HEK293 (cell line): ENCODE measurements around the gene OPA1.

Experiments
- AEBP2 ChIP-seq: fragments of 450-650 bp; formaldehyde crosslinking; IDR thresholded peaks from 2 replicates; pipeline ENCODE4 v1.5.1; 2016; ENCODE audit warnings: missing biosample characterization, missing genetic modification characterization, borderline replicate concordance
- KLF9 ChIP-seq: fragments of 450-650 bp; formaldehyde crosslinking; IDR thresholded peaks from 2 replicates; pipeline ENCODE4 v1.5.1; 2016; ENCODE audit warnings: missing biosample characterization, missing genetic modification characterization, low read depth
- PRDM10 ChIP-seq: fragments of 450-650 bp; formaldehyde crosslinking; IDR thresholded peaks from 2 replicates; pipeline ENCODE4 v1.5.1; 2016; ENCODE audit warnings: missing biosample characterization, missing genetic modification characterization
- PRDM2 ChIP-seq: fragments of 450-650 bp; formaldehyde crosslinking; IDR thresholded peaks from 2 replicates; pipeline ENCODE4 v1.5.1; 2016; ENCODE audit warnings: missing biosample characterization, missing genetic modification characterization, borderline replicate concordance
- SP7 ChIP-seq: fragments of 450-650 bp; formaldehyde crosslinking; IDR thresholded peaks from 2 replicates; pipeline ENCODE4 v1.5.1; 2016; ENCODE audit warnings: missing biosample characterization, missing genetic modification characterization
- YY2 ChIP-seq: fragments of 450-650 bp; formaldehyde crosslinking; IDR thresholded peaks from 2 replicates; pipeline ENCODE4 v1.5.1; 2016; ENCODE audit warnings: missing biosample characterization, missing genetic modification characterization
- ZBTB17 ChIP-seq: fragments of 450-650 bp; formaldehyde crosslinking; IDR thresholded peaks from 2 replicates; pipeline ENCODE4 v1.5.1; 2016; ENCODE audit warnings: missing biosample characterization, missing genetic modification characterization
- ZBTB48 ChIP-seq: fragments of 450-650 bp; formaldehyde crosslinking; IDR thresholded peaks from 2 replicates; pipeline ENCODE4 v1.5.1; 2016; ENCODE audit warnings: missing biosample characterization, missing genetic modification characterization
- ZBTB8A ChIP-seq: fragments of 450-650 bp; formaldehyde crosslinking; IDR thresholded peaks from 2 replicates; pipeline ENCODE4 v1.5.1; 2016; ENCODE audit warnings: missing biosample characterization, missing genetic modification characterization
- ZFHX2 ChIP-seq: fragments of 450-650 bp; formaldehyde crosslinking; conservative IDR thresholded peaks from 2 replicates; pipeline ENCODE4 v1.5.1; 2016; ENCODE audit warnings: missing biosample characterization, missing genetic modification characterization
- ZNF121 ChIP-seq: fragments of 450-650 bp; formaldehyde crosslinking; IDR thresholded peaks from 2 replicates; pipeline ENCODE4 v1.5.1; 2016; ENCODE audit warnings: missing biosample characterization, missing genetic modification characterization
- ZNF148 ChIP-seq: fragments of 450-650 bp; formaldehyde crosslinking; IDR thresholded peaks from 2 replicates; pipeline ENCODE4 v1.5.0; 2017; ENCODE audit warnings: missing biosample characterization, missing genetic modification characterization, borderline replicate concordance
- ZNF19 ChIP-seq: fragments of 450-650 bp; formaldehyde crosslinking; IDR thresholded peaks from 2 replicates; pipeline ENCODE4; 2016; ENCODE audit warnings: missing biosample characterization, missing genetic modification characterization, low read depth
- ZNF223 ChIP-seq: fragments of 450-650 bp; formaldehyde crosslinking; IDR thresholded peaks from 2 replicates; pipeline ENCODE4 v1.5.1; 2016; ENCODE audit warnings: missing biosample characterization, missing genetic modification characterization
- ZNF341 ChIP-seq: fragments of 450-650 bp; formaldehyde crosslinking; IDR thresholded peaks from 2 replicates; pipeline ENCODE4; 2016; ENCODE audit warnings: low read depth, missing biosample characterization, missing genetic modification characterization
- ZNF350 ChIP-seq: fragments of 450-650 bp; formaldehyde crosslinking; IDR thresholded peaks from 2 replicates; pipeline ENCODE4 v1.5.0; 2017; ENCODE audit warnings: missing biosample characterization, mild to moderate bottlenecking, missing genetic modification characterization
- ZNF354C ChIP-seq: fragments of 450-650 bp; formaldehyde crosslinking; IDR thresholded peaks from 2 replicates; pipeline ENCODE4 v1.5.1; 2016; ENCODE audit warnings: missing biosample characterization, missing genetic modification characterization, low read depth, borderline replicate concordance
- ZNF596 ChIP-seq: fragments of 450-650 bp; IDR thresholded peaks from 2 replicates; pipeline ENCODE4 v1.5.0; 2018; ENCODE audit warnings: missing biosample characterization, mild to moderate bottlenecking, missing genetic modification characterization, moderate library complexity
- ZNF621 ChIP-seq: fragments of 450-650 bp; formaldehyde crosslinking; IDR thresholded peaks from 2 replicates; pipeline ENCODE4 v1.5.1; 2017; ENCODE audit warnings: missing biosample characterization, missing genetic modification characterization
- ZNF624 ChIP-seq: fragments of 450-650 bp; formaldehyde crosslinking; IDR thresholded peaks from 2 replicates; pipeline ENCODE4 v1.5.1; 2017; ENCODE audit warnings: missing biosample characterization, missing genetic modification characterization
- ZNF645 ChIP-seq: fragments of 450-650 bp; formaldehyde crosslinking; IDR thresholded peaks from 2 replicates; pipeline ENCODE4; 2016; ENCODE audit warnings: missing biosample characterization, missing genetic modification characterization
- ZNF707 ChIP-seq: fragments of 450-650 bp; formaldehyde crosslinking; IDR thresholded peaks from 2 replicates; pipeline ENCODE4 v1.5.1; 2016; ENCODE audit warnings: missing biosample characterization, missing genetic modification characterization
- ZSCAN5A ChIP-seq: fragments of 450-650 bp; formaldehyde crosslinking; IDR thresholded peaks from 2 replicates; pipeline ENCODE4 v1.5.1; 2016; ENCODE audit warnings: missing biosample characterization, missing genetic modification characterization

OPA1 gene

GRCh38 chr3:193592841-193593667 lies at the start of gene OPA1 (continued):
- TF ChIP-seq ZSCAN5A (tag by site-specific recombination): peak; percentile 93; the same call in 1 of the 2 replicates
- TF ChIP-seq ZNF19 (tag by site-specific recombination): no peak
- TF ChIP-seq ZNF621: no peak
- peak; percentile 96 for TF ChIP-seq PRDM10 (tag by site-specific recombination)
- peak; percentile 79 for TF ChIP-seq KLF9
- no peak for TF ChIP-seq ZFHX2 (tag by site-specific recombination)
- peak; percentile 88 for TF ChIP-seq ZBTB17 (tag by site-specific recombination)
- no peak for TF ChIP-seq PRDM2 (tag by site-specific recombination)
- TF ChIP-seq ZNF121: no peak
- no peak for TF ChIP-seq ZNF624 (tag by site-specific recombination)
- no peak for TF ChIP-seq AEBP2 (tag by site-specific recombination)
- no peak for TF ChIP-seq ZNF350 (tag by site-specific recombination)
- no peak for TF ChIP-seq ZNF148 (tag by site-specific recombination)
- peak; percentile 54; the same call in 1 of the 2 replicates for TF ChIP-seq ZNF596 (tag by site-specific recombination)
- TF ChIP-seq ZNF341: peak; percentile 37
- no peak for TF ChIP-seq ZNF354C (tag by site-specific recombination)
- 0 out of 2 replicates have a peak, but pooled peaks have one; percentile 12 for TF ChIP-seq ZNF645 (tag by site-specific recombination)
- TF ChIP-seq ZBTB48 (tag by site-specific recombination): no peak
- no peak for TF ChIP-seq YY2 (tag by site-specific recombination)
- no peak for TF ChIP-seq ZNF223 (tag by site-specific recombination)
- no peak for TF ChIP-seq ZNF707
- peak; percentile 80 for TF ChIP-seq SP7 (tag by site-specific recombination)
- peak; percentile 75 for TF ChIP-seq ZBTB8A (tag by site-specific recombination)
